ENCODE results near the gene RAD9A.

Gene RAD9A

GRCh38 chr11:67352546-67353316, 39.1 kb upstream of the RAD9A start:
- no peaks in the 10 kb centered on the region for H4K20me1 ChIP-seq (ENCODE audit: insufficient read depth, low read length)
- H3K27me3 ChIP-seq (replicated peaks; ENCODE audit: insufficient read depth, low read length): no peaks in the 10 kb centered on the region
- peaks cover 8% of the 10 kb centered on the region; the same call in 1 of the 2 replicates for H3K79me2 ChIP-seq (ENCODE audit: low read length)
- H3K9me2 ChIP-seq (replicated peaks; ENCODE audit: insufficient read depth, low read length): no peaks in the 10 kb centered on the region
- no peak for TF ChIP-seq EZH2phosphoT487 (IDR thresholded peaks at IDR 0.05; ENCODE audit: low read length)
- no peak for TF ChIP-seq CTCF (IDR thresholded peaks at IDR 0.05; ENCODE audit: low read length)
- TF ChIP-seq EZH2 (optimal IDR thresholded peaks at IDR 0.05; ENCODE audit: low read depth, low read length): no peak
- peak overlapping the region; percentile 98 for H3K4me2 ChIP-seq (ENCODE audit: low read depth, low read length)
- H3K4me1 ChIP-seq (ENCODE audit: low read length): peaks cover 36% of the 10 kb centered on the region
- H3F3A ChIP-seq (ENCODE audit: insufficient read depth, low read length): peaks cover 26% of the 10 kb centered on the region
- H3K9me3 ChIP-seq (replicated peaks; ENCODE audit: insufficient read depth, low read length): no peaks in the 10 kb centered on the region
- H3K9ac ChIP-seq (ENCODE audit: low read length): peak overlapping the region; percentile 90
- DNase-seq: peak; percentile 81
- H3K27ac ChIP-seq (ENCODE audit: low read length): peak overlapping the region; percentile 99
- H3K4me3 ChIP-seq (ENCODE audit: low read length): peak overlapping the region; percentile 91
- H2AFZ ChIP-seq (ENCODE audit: low read length): peak overlapping the region; percentile 83
- no peaks in the 10 kb centered on the region for H3K36me3 ChIP-seq (replicated peaks; ENCODE audit: insufficient read depth, low read length)

- H3F3A ChIP-seq (ENCODE audit: insufficient read depth, low read length): peaks cover 26% of the 10 kb centered on the region
- peaks cover 36% of the 10 kb centered on the region for H3K4me1 ChIP-seq (ENCODE audit: low read length)
- peaks cover 8% of the 10 kb centered on the region; the same call in 1 of the 2 replicates for H3K79me2 ChIP-seq (ENCODE audit: low read length)
- H3K27ac ChIP-seq (ENCODE audit: low read length): peak within 1 kb of the TSS; percentile 99
- H3K9me3 ChIP-seq (replicated peaks; ENCODE audit: insufficient read depth, low read length): no peaks in the 10 kb centered on the region
- H3K4me3 ChIP-seq (ENCODE audit: low read length): peak within 1 kb of the TSS; percentile 91
- H4K20me1 ChIP-seq (ENCODE audit: insufficient read depth, low read length): no peaks in the 10 kb centered on the region
- H3K9ac ChIP-seq (ENCODE audit: low read length): peak within 1 kb of the TSS; percentile 90
- peak within 1 kb of the TSS; percentile 83 for H2AFZ ChIP-seq (ENCODE audit: low read length)
- H3K36me3 ChIP-seq (replicated peaks; ENCODE audit: insufficient read depth, low read length): no peaks in the 10 kb centered on the region
- H3K4me2 ChIP-seq (ENCODE audit: low read depth, low read length): peak within 1 kb of the TSS; percentile 98
- H3K9me2 ChIP-seq (replicated peaks; ENCODE audit: insufficient read depth, low read length): no peaks in the 10 kb centered on the region
- no peaks in the 10 kb centered on the region for H3K27me3 ChIP-seq (replicated peaks; ENCODE audit: insufficient read depth, low read length)
- TF ChIP-seq CTCF (IDR thresholded peaks at IDR 0.05; ENCODE audit: low read length) (no peak), EZH2 (optimal IDR thresholded peaks at IDR 0.05; ENCODE audit: low read depth, low read length) (no peak), EZH2phosphoT487 (IDR thresholded peaks at IDR 0.05; ENCODE audit: low read length) (no peak)
- peak; percentile 96 for DNase-seq
Observed at GRCh38 chr11:67353317-67354074, 38.3 kb upstream of the RAD9A start, which contains the start of gene POLD4. Gene POLD4, minus strand, starts transcription at chr11:67353546. Its CDS starts 147 bp downstream, at chr11:67353399.

GRCh38 chr11:67354075-67355022, 37.4 kb upstream of the RAD9A start:
- Histone ChIP-seq H3K9me3 (replicated peaks; ENCODE audit: insufficient read depth, low read length) (no peaks in the 10 kb centered on the region), H3F3A (ENCODE audit: insufficient read depth, low read length) (peaks cover 26% of the 10 kb centered on the region), H2AFZ (ENCODE audit: low read length) (peak overlapping the region; percentile 57; the same call in 1 of the 2 replicates), H3K9me2 (replicated peaks; ENCODE audit: insufficient read depth, low read length) (no peaks in the 10 kb centered on the region), H3K27me3 (replicated peaks; ENCODE audit: insufficient read depth, low read length) (no peaks in the 10 kb centered on the region), H3K4me3 (ENCODE audit: low read length) (peak overlapping the region; percentile 91), H4K20me1 (ENCODE audit: insufficient read depth, low read length) (no peaks in the 10 kb centered on the region), H3K27ac (ENCODE audit: low read length) (peak overlapping the region; percentile 99; the same call in 1 of the 2 replicates), H3K79me2 (ENCODE audit: low read length) (peaks cover 8% of the 10 kb centered on the region; the same call in 1 of the 2 replicates), H3K9ac (ENCODE audit: low read length) (peak overlapping the region; percentile 90), H3K4me2 (ENCODE audit: low read depth, low read length) (peak overlapping the region; percentile 98), H3K36me3 (replicated peaks; ENCODE audit: insufficient read depth, low read length) (no peaks in the 10 kb centered on the region), H3K4me1 (ENCODE audit: low read length) (peaks cover 36% of the 10 kb centered on the region)
- no peak for DNase-seq
- TF ChIP-seq CTCF (IDR thresholded peaks at IDR 0.05; ENCODE audit: low read length): no peak
- no peak for TF ChIP-seq EZH2 (optimal IDR thresholded peaks at IDR 0.05; ENCODE audit: low read depth, low read length)
- no peak for TF ChIP-seq EZH2phosphoT487 (IDR thresholded peaks at IDR 0.05; ENCODE audit: low read length)
